ENCODE measurements around the gene PIK3CB.
A peak's percentile ranks its signal among the peaks of the same experiment; 100 is the strongest.
"Not testable (repeated sequence)": the region's sequence is repeated elsewhere in the genome, so short reads cannot be mapped to it uniquely, and the experiment has no call there.

The PIK3CB gene

GRCh38 chr3:138862924-138863775 lies 28.4 kb upstream of the PIK3CB start:
- Histone ChIP-seq H3K9ac (ENCODE audit: low read length) (no peak overlapping the region), H3K4me3 (ENCODE audit: low read depth in 1 of 2, low read length in 2 of 2) (peak overlapping the region in 1 of 2 donors; percentile 27)

GRCh38 chr3:138862531-138862923 lies 27.8 kb upstream of the PIK3CB start:
- Histone ChIP-seq H3K4me3 (ENCODE audit: low read depth in 1 of 2, low read length in 2 of 2) (no peak overlapping the region), H3K36me3 (ENCODE audit: insufficient read depth, low read length) (no peaks in the 10 kb centered on the region), H3K4me1 (ENCODE audit: insufficient read depth, low read length) (no peaks in the 10 kb centered on the region), H3K27me3 (ENCODE audit: control insufficient read depth in 1 of 2, insufficient read depth in 2 of 2, low read length in 2 of 2) (no peaks in the 10 kb centered on the region), H3K27ac (ENCODE audit: low read depth, low read length) (no peak overlapping the region), H3K9me3 (ENCODE audit: low read length) (no peaks in the 10 kb centered on the region), H3K9ac (ENCODE audit: low read length) (no peak overlapping the region)

More at GRCh38 chr3:138862924-138863775, 28.4 kb upstream of the PIK3CB start:
- no peaks in the 10 kb centered on the region for H3K4me1 ChIP-seq (ENCODE audit: insufficient read depth, low read length)
- no peak overlapping the region for H3K27ac ChIP-seq (ENCODE audit: low read depth, low read length)
- H3K27me3 ChIP-seq (ENCODE audit: control insufficient read depth in 1 of 2, insufficient read depth in 2 of 2, low read length in 2 of 2), result no peaks in the 10 kb centered on the region
- no peaks in the 10 kb centered on the region for H3K9me3 ChIP-seq (ENCODE audit: low read length)
- H3K36me3 ChIP-seq (ENCODE audit: insufficient read depth, low read length), result no peaks in the 10 kb centered on the region

- Histone ChIP-seq H3K27me3 (ENCODE audit: control insufficient read depth in 1 of 2, insufficient read depth in 2 of 2, low read length in 2 of 2) (no peaks in the 10 kb centered on the region), H3K9ac (ENCODE audit: low read length) (no peak overlapping the region), H3K4me3 (ENCODE audit: low read depth in 1 of 2, low read length in 2 of 2) (no peak overlapping the region), H3K27ac (ENCODE audit: low read depth, low read length) (no peak overlapping the region), H3K36me3 (ENCODE audit: insufficient read depth, low read length) (no peaks in the 10 kb centered on the region), H3K4me1 (ENCODE audit: insufficient read depth, low read length) (no peaks in the 10 kb centered on the region), H3K9me3 (ENCODE audit: low read length) (no peaks in the 10 kb centered on the region)
Observed at GRCh38 chr3:138861798-138862197, 27.1 kb upstream of the PIK3CB start.

GRCh38 chr3:138856799-138857198 lies 22.1 kb upstream of the PIK3CB start:
- Histone ChIP-seq H3K27ac (ENCODE audit: low read depth, low read length) (no peak overlapping the region), H3K4me1 (ENCODE audit: insufficient read depth, low read length) (no peaks in the 10 kb centered on the region), H3K9me3 (ENCODE audit: low read length) (no peaks in the 10 kb centered on the region), H3K27me3 (ENCODE audit: control insufficient read depth in 1 of 2, insufficient read depth in 2 of 2, low read length in 2 of 2) (no peaks in the 10 kb centered on the region), H3K36me3 (ENCODE audit: insufficient read depth, low read length) (no peaks in the 10 kb centered on the region), H3K4me3 (ENCODE audit: low read depth in 1 of 2, low read length in 2 of 2) (no peak overlapping the region), H3K9ac (ENCODE audit: low read length) (no peak overlapping the region)

GRCh38 chr3:138854940-138855339 lies 20.2 kb upstream of the PIK3CB start:
- Histone ChIP-seq H3K27me3 (ENCODE audit: control insufficient read depth in 1 of 2, insufficient read depth in 2 of 2, low read length in 2 of 2) (no peaks in the 10 kb centered on the region), H3K9ac (ENCODE audit: low read length) (no peak overlapping the region), H3K4me3 (ENCODE audit: low read depth in 1 of 2, low read length in 2 of 2) (no peak overlapping the region), H3K4me1 (ENCODE audit: insufficient read depth, low read length) (no peaks in the 10 kb centered on the region), H3K36me3 (ENCODE audit: insufficient read depth, low read length) (no peaks in the 10 kb centered on the region), H3K9me3 (ENCODE audit: low read length) (no peaks in the 10 kb centered on the region), H3K27ac (ENCODE audit: low read depth, low read length) (no peak overlapping the region)

- H3K9ac ChIP-seq (ENCODE audit: low read length), result no peak overlapping the region
- H3K9me3 ChIP-seq (ENCODE audit: low read length), result no peaks in the 10 kb centered on the region
- H3K27me3 ChIP-seq (ENCODE audit: control insufficient read depth in 1 of 2, insufficient read depth in 2 of 2, low read length in 2 of 2), result no peaks in the 10 kb centered on the region
- no peaks in the 10 kb centered on the region for H3K36me3 ChIP-seq (ENCODE audit: insufficient read depth, low read length)
- no peaks in the 10 kb centered on the region for H3K4me1 ChIP-seq (ENCODE audit: insufficient read depth, low read length)
- no peak overlapping the region for H3K27ac ChIP-seq (ENCODE audit: low read depth, low read length)
- no peak overlapping the region for H3K4me3 ChIP-seq (ENCODE audit: low read depth in 1 of 2, low read length in 2 of 2)
Observed at GRCh38 chr3:138854204-138854603, 19.5 kb upstream of the PIK3CB start.

GRCh38 chr3:138850151-138850550 lies 15.4 kb upstream of the PIK3CB start:
- H3K9me3 ChIP-seq (ENCODE audit: low read length), result no peaks in the 10 kb centered on the region
- no peak overlapping the region for H3K9ac ChIP-seq (ENCODE audit: low read length)
- no peaks in the 10 kb centered on the region for H3K4me1 ChIP-seq (ENCODE audit: insufficient read depth, low read length)
- no peak overlapping the region for H3K4me3 ChIP-seq (ENCODE audit: low read depth in 1 of 2, low read length in 2 of 2)
- no peaks in the 10 kb centered on the region for H3K36me3 ChIP-seq (ENCODE audit: insufficient read depth, low read length)
- no peak overlapping the region for H3K27ac ChIP-seq (ENCODE audit: low read depth, low read length)
- no peaks in the 10 kb centered on the region for H3K27me3 ChIP-seq (ENCODE audit: control insufficient read depth in 1 of 2, insufficient read depth in 2 of 2, low read length in 2 of 2)

GRCh38 chr3:138849222-138849940 lies 14.7 kb upstream of the PIK3CB start:
- H3K4me1 ChIP-seq (ENCODE audit: insufficient read depth, low read length), result no peaks in the 10 kb centered on the region
- H3K9me3 ChIP-seq (ENCODE audit: low read length), result no peaks in the 10 kb centered on the region
- no peaks in the 10 kb centered on the region for H3K36me3 ChIP-seq (ENCODE audit: insufficient read depth, low read length)
- no peaks in the 10 kb centered on the region for H3K27me3 ChIP-seq (ENCODE audit: control insufficient read depth in 1 of 2, insufficient read depth in 2 of 2, low read length in 2 of 2)
- no peak overlapping the region for H3K4me3 ChIP-seq (ENCODE audit: low read depth in 1 of 2, low read length in 2 of 2)
- H3K9ac ChIP-seq (ENCODE audit: low read length), result no peak overlapping the region
- no peak overlapping the region for H3K27ac ChIP-seq (ENCODE audit: low read depth, low read length)

- Histone ChIP-seq H3K27ac (ENCODE audit: low read depth, low read length) (no peak overlapping the region), H3K4me3 (ENCODE audit: low read depth in 1 of 2, low read length in 2 of 2) (no peak overlapping the region), H3K9me3 (ENCODE audit: low read length) (no peaks in the 10 kb centered on the region), H3K27me3 (ENCODE audit: control insufficient read depth in 1 of 2, insufficient read depth in 2 of 2, low read length in 2 of 2) (no peaks in the 10 kb centered on the region), H3K4me1 (ENCODE audit: insufficient read depth, low read length) (no peaks in the 10 kb centered on the region), H3K36me3 (ENCODE audit: insufficient read depth, low read length) (no peaks in the 10 kb centered on the region), H3K9ac (ENCODE audit: low read length) (no peak overlapping the region)
Observed at GRCh38 chr3:138848696-138849095, 14.0 kb upstream of the PIK3CB start.

GRCh38 chr3:138846824-138847223 lies 12.1 kb upstream of the PIK3CB start:
- not testable (repeated sequence) for H3K9ac ChIP-seq (ENCODE audit: low read length); H3K27ac ChIP-seq (ENCODE audit: low read depth, low read length); H3K9me3 ChIP-seq (ENCODE audit: low read length)

GRCh38 chr3:138846262-138846791 lies 11.6 kb upstream of the PIK3CB start:
- Histone ChIP-seq H3K27me3 (ENCODE audit: control insufficient read depth in 1 of 2, insufficient read depth in 2 of 2, low read length in 2 of 2) (no peaks in the 10 kb centered on the region), H3K9ac (ENCODE audit: low read length) (no peak overlapping the region), H3K27ac (ENCODE audit: low read depth, low read length) (no peak overlapping the region), H3K4me3 (ENCODE audit: low read depth in 1 of 2, low read length in 2 of 2) (no peak overlapping the region), H3K9me3 (ENCODE audit: low read length) (no peaks in the 10 kb centered on the region), H3K4me1 (ENCODE audit: insufficient read depth, low read length) (no peaks in the 10 kb centered on the region), H3K36me3 (ENCODE audit: insufficient read depth, low read length) (no peaks in the 10 kb centered on the region)

More at GRCh38 chr3:138846824-138847223, 12.1 kb upstream of the PIK3CB start:
- H3K4me3 ChIP-seq (ENCODE audit: low read depth in 1 of 2, low read length in 2 of 2); H3K36me3 ChIP-seq (ENCODE audit: insufficient read depth, low read length); H3K4me1 ChIP-seq (ENCODE audit: insufficient read depth, low read length); H3K27me3 ChIP-seq (ENCODE audit: control insufficient read depth in 1 of 2, insufficient read depth in 2 of 2, low read length in 2 of 2): not testable (repeated sequence)

Measured in muscle layer of colon (tissue), 2 donors.